Measurements from ENCODE around the gene EYA2. TPM values are rescaled to one million over a fixed set of nuclear protein-coding genes. Genes with fewer than 3 reads are reported as not detected.

EYA2 gene
- total RNA-seq, 1 donor from 2014 or later, result 8.1 TPM

DNA sequence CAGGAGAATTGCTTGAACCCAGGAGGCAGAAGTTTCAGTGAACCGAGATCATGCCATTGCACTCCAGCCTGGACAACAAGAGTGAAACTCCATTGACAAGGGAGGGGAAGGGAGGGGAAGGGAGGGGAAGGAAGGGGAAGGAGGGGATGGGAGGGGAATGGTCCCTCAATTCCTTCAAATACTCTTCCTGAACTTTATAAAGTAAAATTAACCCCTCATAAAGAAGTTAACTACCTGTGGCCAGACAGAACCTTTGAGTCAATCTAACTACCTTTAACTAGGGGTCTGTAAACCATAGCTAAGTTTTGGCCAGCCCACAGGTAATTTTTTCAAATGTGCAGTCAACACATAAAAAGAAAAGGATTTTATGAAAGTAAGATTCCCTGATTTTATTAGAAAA, 330.8 kb downstream of the EYA2 start:
- Histone ChIP-seq H3K4me1 (no peaks in the 10 kb centered on the region), H3K27me3 (no peaks in the 10 kb centered on the region), H3K27ac (no peak overlapping the region), H3K36me3 (peaks cover 0 to 79% of the 10 kb centered on the region in 2 donors), H3K9me3 (no peaks in the 10 kb centered on the region), H3K4me3 (no peak overlapping the region)
- no peak for TF ChIP-seq POLR2AphosphoS5 (IDR thresholded peaks at IDR 0.05; ENCODE audit: insufficient read depth in 1 of 2, low read depth in 1 of 2)
- no peak for TF ChIP-seq POLR2A (IDR thresholded peaks at IDR 0.05)
- TF ChIP-seq CTCF (IDR thresholded peaks at IDR 0.05), result no peak
- intact Hi-C loops (cut with DNase I), result no loop called here
- no peak for DNase-seq (ENCODE audit: extremely low spot score in 2 of 2)

DNA sequence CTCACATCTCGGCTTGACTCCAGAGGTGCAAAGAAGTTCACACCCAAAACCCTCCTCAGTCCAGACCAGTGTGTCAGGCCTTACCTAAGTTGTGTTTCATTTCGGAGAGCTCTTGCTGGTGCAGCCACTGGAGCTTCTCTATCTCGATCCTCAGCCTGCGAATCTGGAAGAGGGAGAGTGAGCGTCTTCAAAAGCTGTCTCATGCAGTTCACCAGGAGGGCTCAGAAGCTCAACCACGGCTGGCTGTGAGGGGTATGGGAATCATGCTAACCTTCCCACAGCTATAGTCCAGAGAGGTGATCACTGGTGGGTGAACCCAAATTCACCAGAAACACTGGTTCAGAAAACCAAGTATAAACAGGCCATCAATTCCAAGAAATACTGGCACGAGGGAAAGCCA, 332.5 kb downstream of the EYA2 start:
- peaks cover 0 to 69% of the 10 kb centered on the region in 2 donors for H3K36me3 ChIP-seq
- intact Hi-C loops (cut with DNase I), result no loop called here
- no peaks in the 10 kb centered on the region for H3K4me1 ChIP-seq
- no peaks in the 10 kb centered on the region for H3K9me3 ChIP-seq
- DNase-seq (ENCODE audit: extremely low spot score in 2 of 2), result no peak
- no peak overlapping the region for H3K27ac ChIP-seq
- H3K27me3 ChIP-seq, result no peaks in the 10 kb centered on the region
- H3K4me3 ChIP-seq, result no peak overlapping the region
- TF ChIP-seq POLR2A (IDR thresholded peaks at IDR 0.05) (no peak), CTCF (IDR thresholded peaks at IDR 0.05) (no peak), POLR2AphosphoS5 (IDR thresholded peaks at IDR 0.05; ENCODE audit: insufficient read depth in 1 of 2, low read depth in 1 of 2) (no peak)

- DNase-seq (ENCODE audit: extremely low spot score in 2 of 2), result no peak
- intact Hi-C loops (cut with DNase I), result no loop called here
- no peak overlapping the region for H3K27ac ChIP-seq
- no peak for TF ChIP-seq CTCF (IDR thresholded peaks at IDR 0.05)
- no peak for TF ChIP-seq POLR2AphosphoS5 (IDR thresholded peaks at IDR 0.05; ENCODE audit: insufficient read depth in 1 of 2, low read depth in 1 of 2)
- no peak for TF ChIP-seq POLR2A (IDR thresholded peaks at IDR 0.05)
- no peaks in the 10 kb centered on the region for H3K4me1 ChIP-seq
- H3K36me3 ChIP-seq, result peaks cover 0 to 68% of the 10 kb centered on the region in 2 donors
- no peaks in the 10 kb centered on the region for H3K9me3 ChIP-seq
- no peak overlapping the region for H3K4me3 ChIP-seq
- no peaks in the 10 kb centered on the region for H3K27me3 ChIP-seq
Measured at GRCh38 chr20:47227576-47227975, 332.9 kb downstream of the EYA2 start.

- Histone ChIP-seq H3K4me3 (no peak overlapping the region), H3K27me3 (no peaks in the 10 kb centered on the region), H3K9me3 (no peaks in the 10 kb centered on the region), H3K36me3 (peaks cover 0 to 62% of the 10 kb centered on the region in 2 donors), H3K4me1 (no peaks in the 10 kb centered on the region), H3K27ac (no peak overlapping the region)
- TF ChIP-seq POLR2A (IDR thresholded peaks at IDR 0.05), result no peak
- no peak for TF ChIP-seq CTCF (IDR thresholded peaks at IDR 0.05)
- TF ChIP-seq POLR2AphosphoS5 (IDR thresholded peaks at IDR 0.05; ENCODE audit: insufficient read depth in 1 of 2, low read depth in 1 of 2), result no peak
- intact Hi-C loops (cut with DNase I), result no loop called here
- no peak for DNase-seq (ENCODE audit: extremely low spot score in 2 of 2)
Measured at GRCh38 chr20:47228654-47229053, 334.0 kb downstream of the EYA2 start.

DNA sequence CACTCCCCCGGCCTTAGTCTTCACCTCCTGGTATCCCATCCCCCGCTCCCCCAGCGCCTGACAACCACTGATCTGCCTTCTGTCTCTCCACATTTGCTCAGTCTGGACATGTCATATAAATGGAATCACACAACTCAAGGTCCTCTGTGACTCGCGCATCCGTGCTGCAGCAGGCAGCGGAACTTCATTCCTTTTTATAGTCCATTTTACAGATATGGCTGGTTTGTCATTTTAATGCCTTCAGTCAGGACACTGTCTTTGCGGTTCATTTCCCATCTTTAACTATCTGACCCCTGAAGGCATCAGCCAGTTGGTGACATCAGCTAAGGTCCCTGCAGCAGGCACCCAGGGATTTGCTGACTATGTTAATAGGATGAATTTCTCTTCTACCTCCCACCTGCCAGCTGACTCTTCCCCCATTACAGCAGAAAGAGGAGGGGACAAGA, 336.2 kb downstream of the EYA2 start:
- H3K36me3 ChIP-seq, result peaks cover 0 to 63% of the 10 kb centered on the region in 2 donors

More for the DNA sequence above, 336.2 kb downstream of the EYA2 start:
- DNase-seq (ENCODE audit: extremely low spot score in 2 of 2), result no peak
- no peak overlapping the region for H3K4me3 ChIP-seq
- H3K27me3 ChIP-seq, result no peaks in the 10 kb centered on the region
- TF ChIP-seq CTCF (IDR thresholded peaks at IDR 0.05) (no peak), POLR2AphosphoS5 (IDR thresholded peaks at IDR 0.05; ENCODE audit: insufficient read depth in 1 of 2, low read depth in 1 of 2) (no peak), POLR2A (IDR thresholded peaks at IDR 0.05) (no peak)
- intact Hi-C loops (cut with DNase I), result no loop called here
- H3K27ac ChIP-seq, result no peak overlapping the region
- no peaks in the 10 kb centered on the region for H3K4me1 ChIP-seq
- H3K9me3 ChIP-seq, result no peaks in the 10 kb centered on the region
